Lower lobe of right lung (tissue), 2 donors: Measurements from ENCODE around the gene CC2D1B. TPM values are rescaled to one million over a fixed set of nuclear protein-coding genes. Genes with fewer than 3 reads are reported as not detected.
A peak's percentile ranks its signal among the peaks of the same experiment; 100 is the strongest.

Source experiments
- ATAC-seq, 2 donors: fragments of 200-7000 bp; cut with Tn5 transposase; one replicate each; pipeline ENCODE4 v1.9.1; 2020 to 2022; ENCODE audit warnings: mild to moderate bottlenecking in 2 of 2, moderate library complexity in 2 of 2
- DNase-seq: peaks from one replicate; pipeline ENCODE4 v3.0.0-alpha.2; 2020
- H3K27ac ChIP-seq: fragments of 200-600 bp; one replicate; pipeline ENCODE4 v1.8.0; 2022
- H3K27me3 ChIP-seq: fragments of 200-600 bp; one replicate; pipeline ENCODE4 v1.8.0; 2022; ENCODE audit warnings: low read depth
- H3K36me3 ChIP-seq: fragments of 200-600 bp; one replicate; pipeline ENCODE4 v1.8.0; 2022; ENCODE audit warnings: mild to moderate bottlenecking
- H3K4me1 ChIP-seq: fragments of 200-600 bp; one replicate; pipeline ENCODE4 v1.8.0; 2022
- H3K4me3 ChIP-seq: fragments of 200-600 bp; one replicate; pipeline ENCODE4 v1.8.0; 2022; ENCODE audit warnings: mild to moderate bottlenecking
- H3K9me3 ChIP-seq: fragments of 200-600 bp; one replicate; pipeline ENCODE4 v1.8.0; 2022
- CTCF ChIP-seq: fragments of 200-600 bp; IDR thresholded peaks from one replicate; pipeline ENCODE4 v1.8.0; 2022; ENCODE audit warnings: antibody characterized with exemption, mild to moderate bottlenecking
- intact Hi-C: fragments of 100-400 bp; cut with DNase I; formaldehyde crosslinking; loops from one replicate; pipeline ENCODE4 v1.11.0; 2022
- total RNA-seq: library from RNA; stranded (reverse); fragmentation: NEBNext Ultra II Directional; extraction: Animal tissue kit (Norgen Biotek cat#: 25700); gene quantifications from one replicate; pipeline ENCODE4 v1.2.1, GENCODE V29; 2021
- donor health status: DM: no; HTN: yes; CAD: no; lungs with severe emphysema.

The CC2D1B gene
- total RNA-seq, 1 donor from 2014 or later, result 44.5 TPM

- H3K36me3 ChIP-seq, result peaks cover 61% of the 10 kb centered on the region
- peak; percentile 29 to 31 for ATAC-seq
- no peaks in the 10 kb centered on the region for H3K27me3 ChIP-seq
- peak; percentile 13 for TF ChIP-seq CTCF
- no peak overlapping the region for H3K27ac ChIP-seq
- no peak for DNase-seq
- intact Hi-C loops, result no loop called here
- H3K9me3 ChIP-seq, result no peaks in the 10 kb centered on the region
- H3K4me3 ChIP-seq, result no peak overlapping the region
- H3K4me1 ChIP-seq, result no peaks in the 10 kb centered on the region
These were observed 17.2 kb downstream of the CC2D1B start for GRCh38 chr1:52348704-52349300.

- no peak for TF ChIP-seq CTCF
These were observed 19.4 kb downstream of the CC2D1B start for GRCh38 chr1:52346653-52347052.

GRCh38 chr1:52345252-52345651, 20.8 kb downstream of the CC2D1B start:
- Histone ChIP-seq H3K4me3 (no peak overlapping the region), H3K27me3 (no peaks in the 10 kb centered on the region), H3K36me3 (peaks cover 28% of the 10 kb centered on the region), H3K27ac (no peak overlapping the region), H3K9me3 (no peaks in the 10 kb centered on the region), H3K4me1 (no peaks in the 10 kb centered on the region)
- TF ChIP-seq CTCF, result no peak
- ATAC-seq, result no peak
- no peak for DNase-seq
- intact Hi-C loops, result no loop called here

More at GRCh38 chr1:52346653-52347052, 19.4 kb downstream of the CC2D1B start:
- no peak overlapping the region for H3K27ac ChIP-seq
- intact Hi-C loops, result no loop called here
- H3K27me3 ChIP-seq, result no peaks in the 10 kb centered on the region
- no peak overlapping the region for H3K4me3 ChIP-seq
- ATAC-seq (no peak), DNase-seq (no peak)
- H3K36me3 ChIP-seq, result peaks cover 40% of the 10 kb centered on the region
- H3K9me3 ChIP-seq, result no peaks in the 10 kb centered on the region
- no peaks in the 10 kb centered on the region for H3K4me1 ChIP-seq

GRCh38 chr1:52343979-52344378, 22.0 kb downstream of the CC2D1B start:
- DNase-seq, result no peak
- ATAC-seq, result no peak
- no peak for TF ChIP-seq CTCF
- H3K36me3 ChIP-seq, result peaks cover 33% of the 10 kb centered on the region
- H3K4me3 ChIP-seq, result no peak overlapping the region
- intact Hi-C loops, result no loop called here
- H3K27ac ChIP-seq, result no peak overlapping the region
- H3K9me3 ChIP-seq, result no peaks in the 10 kb centered on the region
- no peaks in the 10 kb centered on the region for H3K4me1 ChIP-seq
- H3K27me3 ChIP-seq, result no peaks in the 10 kb centered on the region

- Histone ChIP-seq H3K36me3 (peaks cover 37% of the 10 kb centered on the region), H3K4me3 (no peak overlapping the region), H3K4me1 (no peaks in the 10 kb centered on the region), H3K9me3 (no peaks in the 10 kb centered on the region), H3K27ac (no peak overlapping the region), H3K27me3 (no peaks in the 10 kb centered on the region)
- DNase-seq (no peak), ATAC-seq (no peak)
- TF ChIP-seq CTCF, result no peak
- intact Hi-C loops, result no loop called here
These were observed 24.2 kb downstream of the CC2D1B start for GRCh38 chr1:52341655-52342260.
